GM21529 (cell line): Measurements from ENCODE around the gene UST.
"Not testable (repeated sequence)": the region's sequence is repeated elsewhere in the genome, so short reads cannot be mapped to it uniquely, and the experiment has no call there.

Experiments
- ATAC-seq: cut with Tn5 transposase; IDR thresholded peaks from one replicate; pipeline ENCODE4 v1.9.1; 2021; ENCODE audit not compliant: unreplicated experiment

The UST gene

GRCh38 chr6:148735989-148736388 lies 10.8 kb upstream of the UST start:
- ATAC-seq, result no peak

- ATAC-seq, result no peak
Observed at GRCh38 chr6:148736774-148737412, 9.9 kb upstream of the UST start.

- no peak for ATAC-seq
Observed at GRCh38 chr6:148737806-148738205, 9.0 kb upstream of the UST start.

- no peak for ATAC-seq
Observed at GRCh38 chr6:148738946-148739821, 7.6 kb upstream of the UST start.

GRCh38 chr6:148739822-148740128 lies 7.1 kb upstream of the UST start:
- no peak for ATAC-seq

- no peak for ATAC-seq
Observed at GRCh38 chr6:148743476-148743875, 3.4 kb upstream of the UST start.

GRCh38 chr6:148745926-148746325 lies 904 bp upstream of the UST start:
- no peak for ATAC-seq

GRCh38 chr6:148747145-148747470 lies 278 bp downstream of the UST start:
- ATAC-seq, result peak; percentile 28

GRCh38 chr6:148747471-148748165 lies 788 bp downstream of the UST start:
- peak; percentile 32 for ATAC-seq

- ATAC-seq, result no peak
Observed at GRCh38 chr6:148749674-148750073, 2.8 kb downstream of the UST start.

GRCh38 chr6:148750838-148751792 lies 4.3 kb downstream of the UST start:
- ATAC-seq, result no peak

- no peak for ATAC-seq
Observed at GRCh38 chr6:148751793-148752170, 5.0 kb downstream of the UST start.

GRCh38 chr6:148755379-148755778 lies 8.5 kb downstream of the UST start:
- ATAC-seq, result not testable (repeated sequence)

GRCh38 chr6:148757944-148758480 lies 11.2 kb downstream of the UST start:
- no peak for ATAC-seq

- ATAC-seq, result peak; percentile 71
Observed at GRCh38 chr6:148758492-148758891, 11.7 kb downstream of the UST start.

GRCh38 chr6:148760258-148760534 lies 13.4 kb downstream of the UST start:
- ATAC-seq, result no peak

- peak; percentile 43 for ATAC-seq
Observed at GRCh38 chr6:148760568-148761526, 14.0 kb downstream of the UST start.

- no peak for ATAC-seq
Observed at GRCh38 chr6:148761527-148762011, 14.7 kb downstream of the UST start.

- ATAC-seq, result no peak
Observed at GRCh38 chr6:148762231-148762630, 15.4 kb downstream of the UST start.
